Neural cell (in vitro differentiated cells): Measurements from ENCODE around the gene SCUBE1.

ENCODE experiments used
- CTCF ChIP-seq: fragments of 450-650 bp; IDR thresholded peaks from 2 replicates; pipeline ENCODE4 v1.5.1; 2014; ENCODE audit warnings: antibody characterized with exemption, mild to moderate bottlenecking, moderate library complexity; ENCODE audit not compliant: poor library complexity, severe bottlenecking
- POLR2AphosphoS5 ChIP-seq: IDR thresholded peaks from 2 replicates; pipeline ENCODE4 v1.6.1; 2012

DNA sequence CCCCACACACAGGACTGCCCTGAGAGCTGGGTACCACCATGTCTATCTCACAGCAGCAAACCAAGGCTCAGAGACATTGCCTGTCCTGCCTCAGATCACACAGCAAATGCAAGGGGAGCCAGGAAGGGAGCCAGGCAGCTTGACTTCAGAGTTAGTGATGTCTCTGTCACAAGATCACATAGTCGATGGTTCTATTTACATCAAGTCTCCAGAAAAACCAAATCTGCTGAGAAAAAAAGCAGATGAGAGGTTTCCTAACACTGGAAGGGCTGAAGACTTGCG, 16.1 kb downstream of the SCUBE1 start:
- no peak for TF ChIP-seq POLR2AphosphoS5
- no peak for TF ChIP-seq CTCF
